ENCODE data around the gene DCAF8L2. TPM values are rescaled to one million over a fixed set of nuclear protein-coding genes. Genes with fewer than 3 reads are reported as not detected.

Gene DCAF8L2
- total and polyA plus RNA-seq, 9 of the 15 experiments (the other 6 are each of a cell fraction or from before 2014, with no cell fraction given), result not detected

- no peaks in the 10 kb centered on the region for H3K9me1 ChIP-seq (ENCODE audit: control insufficient read depth, insufficient read depth, low read length)
- ChIA-PET CTCF (ENCODE audit: low intra/inter-chr PET ratio) (no interaction called here), POLR2A (no interaction called here)
- TF ChIP-seq XRCC3 (IDR thresholded peaks at IDR 0.05) (no peak), NR2C1 (IDR thresholded peaks at IDR 0.05) (no peak), NR2C1 (tag; IDR thresholded peaks at IDR 0.05) (no peak), E2F5 (CRISPR knock-in tag; IDR thresholded peaks at IDR 0.05) (no peak), ZNF778 (CRISPR knock-in tag; IDR thresholded peaks at IDR 0.05) (no peak), ZNF699 (CRISPR knock-in tag; IDR thresholded peaks at IDR 0.05; ENCODE audit: insufficient replicate concordance) (no peak), HMG20B (CRISPR knock-in tag; IDR thresholded peaks at IDR 0.05) (no peak), TAF1 (IDR thresholded peaks at IDR 0.05; ENCODE audit: control insufficient read depth, extremely low read depth, insufficient read depth, low read length, severe bottlenecking) (no peak), TAL1 (IDR thresholded peaks at IDR 0.05) (no peak), ZNF589 (CRISPR knock-in tag; IDR thresholded peaks at IDR 0.05; ENCODE audit: low read depth) (no peak), CC2D1A (IDR thresholded peaks at IDR 0.05) (no peak), NFIC (IDR thresholded peaks at IDR 0.05) (no peak), HDAC2 (IDR thresholded peaks at IDR 0.05) (no peak)
- no peaks in the 10 kb centered on the region for H3K79me2 ChIP-seq (ENCODE audit: control insufficient read depth, insufficient read depth, low read length)
- no peak overlapping the region for H3K4me2 ChIP-seq (ENCODE audit: insufficient read depth, low read length)
- H3K4me3 ChIP-seq, result no peak overlapping the region
- no peak for FAIRE-seq
- no peaks in the 10 kb centered on the region for H3K27me3 ChIP-seq (ENCODE audit: control insufficient read depth in 2 of 2, insufficient read depth in 2 of 2, low read length in 2 of 2)
- in situ Hi-C loops (cut with MboI), result no loop called here
- no peak for ATAC-seq
- H4K20me1 ChIP-seq (replicated peaks; ENCODE audit: control insufficient read depth, insufficient read depth, low read length), result no peaks in the 10 kb centered on the region
- no TSS peak for BruUV-seq (replicated peaks)
- no peaks in the 10 kb centered on the region for H3K36me3 ChIP-seq (ENCODE audit: control insufficient read depth, insufficient read depth, low read length)
- H3K4me1 ChIP-seq (replicated peaks in 1 of 2; ENCODE audit: control insufficient read depth in 2 of 2, insufficient read depth in 2 of 2, low read length in 2 of 2), result no peaks in the 10 kb centered on the region
- no peak overlapping the region for H3K9ac ChIP-seq (ENCODE audit: insufficient read depth in 1 of 2, low read depth in 2 of 2, low read length in 2 of 2)
- intact Hi-C loops (cut with micrococcal nuclease), result no loop called here
- WGBS (ENCODE audit: insufficient coverage, low coverage, missing lambda C conversion rate), result 0% methylated on average over 3 of the region's 3 CpGs
- H2AFZ ChIP-seq (ENCODE audit: low read depth, low read length), result no peak overlapping the region
- no peak for DNase-seq (ENCODE audit: extremely low read depth in 1 of 4, low spot score in 3 of 4)
- no peaks in the 10 kb centered on the region for H3K9me3 ChIP-seq (replicated peaks; ENCODE audit: control insufficient read depth, insufficient read depth, low read depth, low read length)
- no peak overlapping the region for H3K27ac ChIP-seq (ENCODE audit: extremely low read depth, low read depth, low read length)
Measured at GRCh38 chrX:27735914-27736313, 145.8 kb downstream of the DCAF8L2 start.

Data from K562 (cell line).